ENCODE results near the gene TMEM11. TPM values are rescaled to one million over a fixed set of nuclear protein-coding genes. Genes with fewer than 3 reads are reported as not detected.

TMEM11 gene
- total RNA-seq, 1 donor from 2014 or later: 39.7 TPM

- no peaks in the 10 kb centered on the region for H3K9me3 ChIP-seq (replicated peaks)
- peak within 1 kb of the TSS; percentile 81 for H3K4me3 ChIP-seq
- H3K36me3 ChIP-seq: no peaks in the 10 kb centered on the region
- peaks cover 54% of the 10 kb centered on the region for H3K4me1 ChIP-seq
- intact Hi-C loops (cut with micrococcal nuclease): no loop called here
- no peak for TF ChIP-seq CTCF (IDR thresholded peaks at IDR 0.05; ENCODE audit: borderline replicate concordance)
- H3K27ac ChIP-seq (replicated peaks): peak within 1 kb of the TSS; percentile 88
- no peaks in the 10 kb centered on the region for H3K27me3 ChIP-seq (ENCODE audit: low read depth)
- peak; percentile 91 for DNase-seq
These were observed 39.1 kb upstream of the TMEM11 start, which contains the start of gene NATD1 for GRCh38 chr17:21252796-21253645. NATD1 (minus strand) TSS chr17:21253410; CDS start chr17:21253264, 146 bp downstream.

GRCh38 chr17:21252289-21252795, 38.4 kb upstream of the TMEM11 start:
- intact Hi-C loops (cut with micrococcal nuclease): no loop called here
- peak overlapping the region; percentile 88 for H3K27ac ChIP-seq (replicated peaks)
- H3K9me3 ChIP-seq (replicated peaks): no peaks in the 10 kb centered on the region
- H3K27me3 ChIP-seq (ENCODE audit: low read depth): no peaks in the 10 kb centered on the region
- no peaks in the 10 kb centered on the region for H3K36me3 ChIP-seq
- H3K4me3 ChIP-seq: peak overlapping the region; percentile 81
- peaks cover 61% of the 10 kb centered on the region for H3K4me1 ChIP-seq
- no peak for TF ChIP-seq CTCF (IDR thresholded peaks at IDR 0.05; ENCODE audit: borderline replicate concordance)
- no peak for DNase-seq

GRCh38 chr17:21251337-21252010, 37.5 kb upstream of the TMEM11 start:
- no peaks in the 10 kb centered on the region for H3K9me3 ChIP-seq (replicated peaks)
- H3K4me3 ChIP-seq: peak overlapping the region; percentile 81
- no peak for DNase-seq
- no peaks in the 10 kb centered on the region for H3K36me3 ChIP-seq
- no peaks in the 10 kb centered on the region for H3K27me3 ChIP-seq (ENCODE audit: low read depth)
- no peak for TF ChIP-seq CTCF (IDR thresholded peaks at IDR 0.05; ENCODE audit: borderline replicate concordance)
- peaks cover 69% of the 10 kb centered on the region for H3K4me1 ChIP-seq
- peak overlapping the region; percentile 27 for H3K27ac ChIP-seq (replicated peaks)
- intact Hi-C loops (cut with micrococcal nuclease): no loop called here

GRCh38 chr17:21250854-21251253, 36.9 kb upstream of the TMEM11 start:
- TF ChIP-seq CTCF (IDR thresholded peaks at IDR 0.05; ENCODE audit: borderline replicate concordance): no peak
- no peaks in the 10 kb centered on the region for H3K27me3 ChIP-seq (ENCODE audit: low read depth)
- no peaks in the 10 kb centered on the region for H3K9me3 ChIP-seq (replicated peaks)
- H3K27ac ChIP-seq (replicated peaks): peak overlapping the region; percentile 27
- H3K4me3 ChIP-seq: no peak overlapping the region
- no peak for DNase-seq
- peaks cover 76% of the 10 kb centered on the region for H3K4me1 ChIP-seq
- intact Hi-C loops (cut with micrococcal nuclease): no loop called here
- H3K36me3 ChIP-seq: no peaks in the 10 kb centered on the region

GRCh38 chr17:21249920-21250703, 36.2 kb upstream of the TMEM11 start:
- DNase-seq: no peak
- TF ChIP-seq CTCF (IDR thresholded peaks at IDR 0.05; ENCODE audit: borderline replicate concordance): no peak
- H3K9me3 ChIP-seq (replicated peaks): no peaks in the 10 kb centered on the region
- H3K27ac ChIP-seq (replicated peaks): peak overlapping the region; percentile 27
- H3K27me3 ChIP-seq (ENCODE audit: low read depth): no peaks in the 10 kb centered on the region
- H3K36me3 ChIP-seq: no peaks in the 10 kb centered on the region
- intact Hi-C loops (cut with micrococcal nuclease): no loop called here
- H3K4me3 ChIP-seq: no peak overlapping the region
- H3K4me1 ChIP-seq: peaks cover 83% of the 10 kb centered on the region

Measured in left ventricle myocardium inferior (tissue), 1 donor.